Dedifferentiated amniotic fluid mesenchymal stem cell (primary cell): Measurements from ENCODE around the gene GNG13.
"Not testable (repeated sequence)": the region's sequence is repeated elsewhere in the genome, so short reads cannot be mapped to it uniquely, and the experiment has no call there.

Source experiments
- DNase-seq: peaks from one replicate; pipeline ENCODE4 v3.0.0-alpha.2; 2016; ENCODE audit errors: extremely low spot score

The GNG13 gene

GRCh38 chr16:778447-778846 is 22.1 kb downstream of the GNG13 start:
- DNase-seq, result no peak

GRCh38 chr16:777826-778225 is 22.7 kb downstream of the GNG13 start:
- no peak for DNase-seq

- no peak for DNase-seq
Observed at GRCh38 chr16:776824-777223, 23.7 kb downstream of the GNG13 start.

GRCh38 chr16:776298-776697 is 24.2 kb downstream of the GNG13 start:
- not testable (repeated sequence) for DNase-seq

GRCh38 chr16:775236-775796 is 25.2 kb downstream of the GNG13 start:
- DNase-seq, result no peak

GRCh38 chr16:774086-775001 is 26.2 kb downstream of the GNG13 start:
- DNase-seq, result no peak

- DNase-seq, result no peak
Observed at GRCh38 chr16:772959-773358, 27.6 kb downstream of the GNG13 start.

- DNase-seq, result no peak
Observed at GRCh38 chr16:770411-770810, 30.1 kb downstream of the GNG13 start.

- no peak for DNase-seq
Observed at GRCh38 chr16:769934-770333, 30.6 kb downstream of the GNG13 start.

- no peak for DNase-seq
Observed at GRCh38 chr16:769184-769784, 31.2 kb downstream of the GNG13 start.

- no peak for DNase-seq
Observed at GRCh38 chr16:768428-768827, 32.1 kb downstream of the GNG13 start.

- no peak for DNase-seq
Observed at GRCh38 chr16:767743-768235, 32.7 kb downstream of the GNG13 start.

GRCh38 chr16:766820-767640 is 33.5 kb downstream of the GNG13 start:
- no peak for DNase-seq

GRCh38 chr16:766008-766819 is 34.3 kb downstream of the GNG13 start:
- DNase-seq, result no peak

- no peak for DNase-seq
Observed at GRCh38 chr16:765488-765865, 35.1 kb downstream of the GNG13 start.

GRCh38 chr16:764848-765487 is 35.6 kb downstream of the GNG13 start:
- DNase-seq, result no peak

- no peak for DNase-seq
Observed at GRCh38 chr16:764184-764750, 36.3 kb downstream of the GNG13 start.

- no peak for DNase-seq
Observed at GRCh38 chr16:763369-764183, 37.0 kb downstream of the GNG13 start.

- no peak for DNase-seq
Observed at GRCh38 chr16:762595-763268, 37.8 kb downstream of the GNG13 start.
